K562 (cell line): ENCODE results near the gene CFAP221. TPM values are rescaled to one million over a fixed set of nuclear protein-coding genes. Genes with fewer than 3 reads are reported as not detected.

Experiments used
- ATAC-seq: fragments of 200-7000 bp; cut with Tn5 transposase; 3 replicates; pipeline ENCODE4 v1.9.1; 2020; ENCODE audit warnings: moderate library complexity
- BruUV-seq: library from RNA; stranded (reverse); fragments of 400-500 nt; replicated peaks from 2 replicates; lab custom pipeline; 2021; lab: Mats Ljungman, UMichigan
- CTCF ChIA-PET: fragments of 300-600 bp; formaldehyde crosslinking; extraction: SDS; loops from one replicate; lab custom pipeline; 2021; ENCODE audit warnings: low intra/inter-chr PET ratio; lab: Yijun Ruan, JAX
- POLR2A ChIA-PET: fragments of 300-600, 350-650 bp; sonication (Branson Sonifier 250); formaldehyde crosslinking; extraction: SDS; loops from one replicate; lab custom pipeline; 2021; ENCODE audit warnings: antibody characterized with exemption, inconsistent platforms; lab: Yijun Ruan, JAX
- DNase-seq, 4 experiments: peaks; one replicate each; pipeline versions ENCODE4 v3.0.0 to v3.0.0-alpha.2; 2011 to 2018; ENCODE audit warnings: low spot score in 3 of 4, mixed read lengths in 3 of 4; ENCODE audit errors: extremely low read depth in 1 of 4
- FAIRE-seq: peaks from 2 replicates; lab custom pipeline; 2011; peaks lifted over from hg19 to GRCh38; lab: Jason Lieb, UNC
- H2AFZ ChIP-seq: 2 replicates; pipeline ENCODE4 v1.6.0; 2011; ENCODE audit warnings: low read depth, low read length, control low read depth, inconsistent platforms
- H3K27ac ChIP-seq: fragments of 200-600 bp; 3 replicates; pipeline ENCODE4 v1.8.0; 2011; ENCODE audit warnings: low read depth, mild to moderate bottlenecking, control low read depth, inconsistent platforms, low read length, moderate library complexity, mixed read lengths; ENCODE audit errors: extremely low read depth
- H3K27me3 ChIP-seq, 2 experiments: fragments of 300-600 bp in 1 of 2; 2 replicates in 1 of 2; 3 replicates in 1 of 2; pipeline versions ENCODE4 v1.6.0 to v1.8.0; 2011; ENCODE audit warnings: inconsistent platforms in 2 of 2, low read length in 2 of 2, mild to moderate bottlenecking in 1 of 2, mixed read lengths in 1 of 2, moderate library complexity in 1 of 2; ENCODE audit not compliant: control insufficient read depth in 2 of 2, insufficient read depth in 2 of 2
- H3K36me3 ChIP-seq: fragments of 300-600 bp; 3 replicates; pipeline ENCODE4 v1.8.0; 2011; ENCODE audit warnings: mild to moderate bottlenecking, low read length, inconsistent platforms; ENCODE audit not compliant: control insufficient read depth, insufficient read depth
- H3K4me1 ChIP-seq, 2 experiments: fragments of 200-600 bp in 1 of 2; replicated peaks in 1 of 2; 2 replicates in 1 of 2; 3 replicates in 1 of 2; pipeline versions ENCODE4 v1.5.1 to v1.8.0; 2011; ENCODE audit warnings: inconsistent platforms in 2 of 2, low read length in 2 of 2, mild to moderate bottlenecking in 1 of 2, mixed read lengths in 1 of 2, moderate library complexity in 1 of 2; ENCODE audit not compliant: control insufficient read depth in 2 of 2, insufficient read depth in 2 of 2
- H3K4me2 ChIP-seq: 2 replicates; pipeline ENCODE4 v1.6.1; 2011; ENCODE audit warnings: low read length, control low read depth, inconsistent platforms, mixed read lengths; ENCODE audit not compliant: insufficient read depth
- H3K4me3 ChIP-seq: fragments of 200-600 bp; sonication (generic), shearing (Covaris generic); 2 replicates; pipeline ENCODE4 v1.5.1; 2016; ENCODE audit warnings: control low read depth, inconsistent platforms
- H3K79me2 ChIP-seq: fragments of 200-600 bp; 3 replicates; pipeline ENCODE4 v1.8.0; 2011; ENCODE audit warnings: low read length, inconsistent platforms; ENCODE audit not compliant: control insufficient read depth, insufficient read depth
- H3K9ac ChIP-seq, 2 experiments: 2 replicates each; pipeline versions ENCODE4 v1.6.0 to v1.6.1; 2011; ENCODE audit warnings: low read depth in 2 of 2, low read length in 2 of 2, control low read depth in 1 of 2, inconsistent platforms in 1 of 2, mild to moderate bottlenecking in 1 of 2, mixed read lengths in 1 of 2; ENCODE audit not compliant: insufficient read depth in 1 of 2
- H3K9me1 ChIP-seq: one replicate; pipeline ENCODE4 v1.6.0; 2011; ENCODE audit warnings: inconsistent platforms, mild to moderate bottlenecking, low read length, moderate library complexity; ENCODE audit not compliant: control insufficient read depth, insufficient read depth
- H3K9me3 ChIP-seq: replicated peaks from 2 replicates; pipeline ENCODE4 v1.5.1; 2011; ENCODE audit warnings: low read depth, low read length, inconsistent platforms; ENCODE audit not compliant: control insufficient read depth, insufficient read depth
- H4K20me1 ChIP-seq: replicated peaks from 2 replicates; pipeline ENCODE4 v1.6.1; 2011; ENCODE audit warnings: low read length, inconsistent platforms, mixed read lengths; ENCODE audit not compliant: control insufficient read depth, insufficient read depth
- ATF2 ChIP-seq: sonication (generic); formaldehyde crosslinking; IDR thresholded peaks from 2 replicates; pipeline ENCODE4 v1.8.1; 2022; ENCODE audit warnings: missing genetic modification reagents
- FOXO4 ChIP-seq: fragments of 450-650 bp; formaldehyde crosslinking; IDR thresholded peaks from 2 replicates; pipeline ENCODE4 v1.4.0; 2020; ENCODE audit warnings: mild to moderate bottlenecking, moderate library complexity
- HMG20B ChIP-seq: fragments of 250-450 bp; sonication (Bioruptor Pico); IDR thresholded peaks from 2 replicates; pipeline ENCODE4 v1.5.0; 2021; ENCODE audit warnings: mild to moderate bottlenecking
- MYNN ChIP-seq, 2 experiments: sonication (generic); formaldehyde crosslinking in 1 of 2; IDR thresholded peaks; 2 replicates each; pipeline versions ENCODE4 v1.5.0 to v1.6.1; 2016 to 2020; ENCODE audit warnings: antibody characterized with exemption in 1 of 2, missing genetic modification reagents in 1 of 2
- NR2C2 ChIP-seq, 2 experiments: fragments of 200-800 bp in 1 of 2; sonication (Bioruptor generic) in 1 of 2; sonication (generic) in 1 of 2; formaldehyde crosslinking in 1 of 2; IDR thresholded peaks; 2 replicates each; pipeline versions ENCODE4 v1.6.1 to v1.8.0; 2016 to 2022; ENCODE audit warnings: mild to moderate bottlenecking in 1 of 2, missing compliant biosample characterization in 1 of 2, missing genetic modification characterization in 1 of 2, missing genetic modification reagents in 1 of 2
- PHF20 ChIP-seq: fragments of 450-650 bp; IDR thresholded peaks from 2 replicates; pipeline ENCODE4 v1.6.1; 2018; ENCODE audit not compliant: partially characterized antibody
- PKNOX1 ChIP-seq: fragments of 450-650 bp; IDR thresholded peaks from 2 replicates; pipeline ENCODE4 v1.6.1; 2016
- PYGO2 ChIP-seq: fragments of 450-650 bp; IDR thresholded peaks from 2 replicates; pipeline ENCODE4 v1.6.1; 2016; ENCODE audit warnings: mild to moderate bottlenecking, missing genetic modification characterization, moderate library complexity, missing compliant biosample characterization
- SIRT6 ChIP-seq: IDR thresholded peaks from one replicate; pipeline ENCODE4 v1.6.1; 2012; ENCODE audit warnings: low read depth, mild to moderate bottlenecking, control low read depth, inconsistent platforms, low read length, moderate library complexity
- TRIM24 ChIP-seq, 2 experiments: fragments of 450-650 bp; IDR thresholded peaks; 2 replicates each; pipeline ENCODE4 v1.6.1; 2016
- TRIM28 ChIP-seq: fragments of 450-650 bp; IDR thresholded peaks from 2 replicates; pipeline ENCODE4 v1.6.1; 2017
- XRCC5 ChIP-seq: fragments of 200-400 bp; formaldehyde crosslinking; IDR thresholded peaks from 2 replicates; pipeline ENCODE4 v1.6.1; 2017; ENCODE audit warnings: low read depth, mild to moderate bottlenecking, low read length
- ZBTB26 ChIP-seq: fragments of 450-650 bp; formaldehyde crosslinking; IDR thresholded peaks from 2 replicates; pipeline ENCODE4 v1.4.0; 2022; ENCODE audit warnings: missing genetic modification characterization
- ZKSCAN3 ChIP-seq: fragments of 250-450 bp; sonication (Bioruptor Pico); IDR thresholded peaks from 2 replicates; pipeline ENCODE4 v1.4.0; 2020
- ZNF316 ChIP-seq: fragments of 450-650 bp; IDR thresholded peaks from 2 replicates; pipeline ENCODE4 v1.6.1; 2016
- ZNF696 ChIP-seq: fragments of 250-450 bp; sonication (Bioruptor Pico); conservative IDR thresholded peaks from 2 replicates; pipeline ENCODE4 v1.4.0; 2020; ENCODE audit warnings: mild to moderate bottlenecking, moderate library complexity
- ZNF79 ChIP-seq: fragments of 250-450 bp; sonication (Bioruptor Pico); IDR thresholded peaks from 2 replicates; pipeline ENCODE4 v1.4.0; 2020; ENCODE audit warnings: low read depth, mild to moderate bottlenecking, moderate library complexity
- ZSCAN32 ChIP-seq: fragments of 450-650 bp; formaldehyde crosslinking; IDR thresholded peaks from 2 replicates; pipeline ENCODE4 v1.4.0; 2020; ENCODE audit warnings: mild to moderate bottlenecking, moderate library complexity
- WGBS: fragments of 100-300 bp; shearing (Covaris generic); methylation state at CpG from one replicate; pipeline ENCODE4 v1.1.6; 2016; ENCODE audit warnings: low coverage, mixed read lengths; ENCODE audit not compliant: insufficient coverage; ENCODE audit errors: missing lambda C conversion rate; 5-methylcytosine and 5-hydroxymethylcytosine counted together
- in situ Hi-C: fragments of 300-500 bp; cut with MboI; formaldehyde crosslinking; loops from 4 replicates; pipeline ENCODE4 v1.15.0; 2018; ENCODE audit warnings: inconsistent platforms, mixed read lengths
- intact Hi-C: fragments of 100-400 bp; cut with micrococcal nuclease; formaldehyde crosslinking; loops from 2 replicates; pipeline ENCODE4 v1.14.2; 2022
- polyA plus RNA-seq, 8 experiments: library from polyadenylated mRNA; depleted of rRNA in 4 of 8; stranded (reverse) in 5 of 8; unstranded in 3 of 8; fragments of >200 nt; fragmentation: Nextera tagmentation in 2 of 8; fragmentation: Illumina TruSeq in 1 of 8; extraction: Ambion mirVana in 2 of 8; extraction: Trizol in 1 of 8; gene quantifications; 2 replicates each; pipeline versions ENCODE4 v1.2.1 to v1.2.3, GENCODE V29; 2011 to 2014; ENCODE audit warnings: inconsistent platforms in 1 of 8, missing spikeins in 1 of 8
- total RNA-seq, 7 experiments: library from RNA; depleted of rRNA in 6 of 7; stranded (reverse); fragments of >200 nt in 6 of 7; fragmentation: Illumina TruSeq in 2 of 7; extraction: Trizol in 2 of 7; gene quantifications; 2 replicates each; pipeline versions ENCODE4 v1.2.1 to v1.2.3, GENCODE V29; 2011 to 2021; ENCODE audit warnings: low replicate concordance in 1 of 7

The CFAP221 gene
- total and polyA plus RNA-seq, 9 of the 15 experiments (the other 6 are each of a cell fraction or from before 2014, with no cell fraction given), result 0.09 to 1.4 (median 0.65) TPM

GRCh38 chr2:119693967-119694366 is 149.7 kb downstream of the CFAP221 start:
- intact Hi-C loops, result no loop called here
- peak; percentile 75 for FAIRE-seq
- 46% methylated on average over 5 of the region's 5 CpGs for WGBS
- TF ChIP-seq ZNF79 (no peak), HMG20B (no peak), TRIM24 (IDR thresholded peaks at IDR 0.05) (0 out of 4 replicates have a peak, but pooled peaks of 1 of the 2 experiments have one; percentile 10), TRIM28 (no peak), ZNF696 (no peak), XRCC5 (no peak), ZKSCAN3 (no peak), NR2C2 (CRISPR knock-in tag; IDR thresholded peaks at IDR 0.05) (no peak), NR2C2 (tag; IDR thresholded peaks at IDR 0.05) (no peak), ZBTB26 (0 out of 2 replicates have a peak, but pooled peaks have one; percentile 23), SIRT6 (no peak), ZSCAN32 (no peak), ATF2 (CRISPR knock-in tag) (0 out of 2 replicates have a peak, but pooled peaks have one; percentile 32), PHF20 (peak; percentile 53), PYGO2 (tag) (no peak), FOXO4 (CRISPR knock-in tag) (no peak), MYNN (IDR thresholded peaks at IDR 0.05) (no peak), MYNN (CRISPR knock-in tag; IDR thresholded peaks at IDR 0.05) (no peak), ZNF316 (no peak), PKNOX1 (no peak)

More at GRCh38 chr2:119693967-119694366, 149.7 kb downstream of the CFAP221 start:
- H4K20me1 ChIP-seq, result no peaks in the 10 kb centered on the region
- H3K4me3 ChIP-seq, result no peak overlapping the region
- BruUV-seq, result no TSS peak
- no peak overlapping the region for H3K9ac ChIP-seq
- CTCF ChIA-PET, result no interaction called here
- POLR2A ChIA-PET, result no interaction called here
- no peaks in the 10 kb centered on the region for H3K9me3 ChIP-seq
- ATAC-seq (no peak), DNase-seq (no peak)
- H3K27ac ChIP-seq, result no peak overlapping the region
- H3K27me3 ChIP-seq, result peaks cover 2 to 13% of the 10 kb centered on the region in 2 experiments; a peak in 1 of 5 replicates
- H3K79me2 ChIP-seq, result no peaks in the 10 kb centered on the region
- H3K4me2 ChIP-seq, result no peak overlapping the region
- H3K9me1 ChIP-seq, result no peaks in the 10 kb centered on the region
- in situ Hi-C loops, result no loop called here
- no peaks in the 10 kb centered on the region for H3K36me3 ChIP-seq
- peaks cover 0 to 6% of the 10 kb centered on the region in 2 experiments; a peak in 1 of 5 replicates for H3K4me1 ChIP-seq
- no peak overlapping the region for H2AFZ ChIP-seq
